Stimulated activated CD8-positive, alpha-beta memory T cell treated with anti-CD3 and anti-CD28 coated beads, Interleukin-12 subunit alpha, Interleukin-12 subunit beta, amount 100 ng/mL, for 4 hours (primary cell): ENCODE results near the gene GGA1.
"Not testable (repeated sequence)": the region's sequence is repeated elsewhere in the genome, so short reads cannot be mapped to it uniquely, and the experiment has no call there.

Experiments
- DNase-seq: peaks from one replicate; pipeline ENCODE4 v3.0.0-alpha.2; 2020; ENCODE audit warnings: low read depth

The GGA1 gene

DNA sequence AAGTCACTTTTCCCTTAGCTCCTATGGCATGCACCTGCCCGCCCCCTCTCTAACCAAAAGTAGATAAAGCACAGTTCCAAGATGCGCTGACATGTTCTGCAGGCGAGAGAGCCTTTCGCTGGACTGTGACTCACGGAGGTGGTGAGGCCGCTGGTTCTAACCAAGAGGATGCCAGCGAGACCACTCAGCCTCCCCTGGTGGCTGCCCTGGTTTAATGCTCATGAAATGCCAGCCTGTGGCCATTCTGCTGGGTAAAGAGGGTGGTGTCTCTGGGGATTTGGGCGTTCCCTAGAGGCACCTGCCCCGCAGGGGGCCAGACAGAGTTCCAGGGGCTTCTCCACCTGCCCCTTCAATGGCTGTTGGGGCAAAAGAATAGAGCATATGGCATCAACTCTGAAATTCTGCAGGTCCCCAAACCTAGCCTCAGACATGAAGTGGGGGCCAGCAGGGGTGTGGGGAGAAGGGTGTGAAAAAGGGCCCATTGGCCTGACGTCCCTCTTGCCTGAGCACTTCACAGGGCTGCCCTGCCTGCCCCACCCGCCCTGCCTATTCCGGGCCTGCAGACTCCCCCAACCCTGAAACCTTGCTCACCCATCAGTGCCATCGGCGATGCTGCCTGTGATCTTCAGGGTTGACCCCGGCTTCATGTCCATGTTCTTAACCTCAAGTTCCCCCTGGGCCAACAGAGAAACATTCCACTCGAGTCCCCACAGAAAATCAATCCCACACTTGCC lies 37.2 kb upstream of the GGA1 start:
- no peak for DNase-seq

DNA sequence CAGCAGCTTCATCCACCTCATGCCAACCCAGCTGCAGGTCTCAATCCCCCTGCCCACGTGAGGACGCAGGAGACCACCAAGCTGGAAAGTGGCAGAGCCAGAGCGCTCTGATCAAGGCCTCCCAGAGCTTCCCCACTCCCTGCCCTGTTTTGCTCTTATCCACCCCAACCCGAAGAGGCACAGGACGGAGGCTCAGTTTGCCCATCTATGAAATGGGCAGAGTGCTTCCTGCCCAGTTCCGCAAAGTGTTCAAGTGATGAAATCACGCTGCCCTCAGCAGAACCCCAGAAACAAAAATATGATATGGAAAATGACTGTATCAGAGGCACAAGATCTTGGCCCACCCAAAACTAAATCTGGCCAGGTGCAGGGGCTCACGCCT lies 36.7 kb upstream of the GGA1 start:
- no peak for DNase-seq

DNA sequence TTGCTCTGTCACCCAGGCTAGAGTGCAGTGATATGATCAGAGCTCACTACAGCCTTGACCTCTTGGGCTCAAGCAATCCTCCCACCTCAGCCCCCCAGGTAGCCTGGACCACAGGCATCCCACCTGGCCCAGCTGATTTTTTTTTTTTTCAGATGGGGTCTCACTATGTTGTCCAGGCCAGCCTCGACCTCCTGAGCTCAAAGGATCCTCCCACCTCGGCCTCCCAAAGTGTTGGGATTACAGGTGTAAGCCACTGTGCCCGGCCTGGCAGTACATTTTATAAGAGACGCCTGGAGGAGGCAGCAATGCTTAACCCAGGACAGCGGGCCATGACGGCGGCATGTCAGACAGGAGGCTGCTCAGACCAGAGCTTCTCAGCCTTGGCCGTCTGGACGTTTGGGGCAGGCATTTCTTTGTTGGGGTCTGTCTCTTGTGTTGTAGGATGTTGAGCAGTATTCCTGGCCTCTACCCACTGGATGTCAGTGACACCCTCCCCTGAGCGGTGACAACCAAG lies 33.1 kb upstream of the GGA1 start:
- no peak for DNase-seq

DNA sequence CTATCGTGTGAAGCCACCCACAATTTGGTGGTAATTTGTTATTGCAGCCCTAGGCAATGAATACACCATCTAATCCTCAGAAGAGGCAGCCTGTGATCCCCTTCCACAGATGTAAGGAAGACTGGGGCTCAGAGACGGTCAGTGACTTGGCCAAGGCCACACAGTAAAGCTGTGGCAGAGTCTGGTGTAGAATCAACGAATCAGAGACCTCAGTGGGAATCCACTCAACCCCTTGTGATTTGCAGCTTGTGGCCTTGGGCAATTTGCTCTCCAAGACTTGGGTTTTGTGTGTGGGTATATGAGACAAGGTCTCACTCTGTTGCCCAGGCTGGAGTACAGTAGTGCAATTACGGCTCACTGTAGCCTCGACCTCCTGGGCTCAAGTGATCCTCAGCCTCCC lies 30.6 kb upstream of the GGA1 start:
- DNase-seq, result no peak

DNA sequence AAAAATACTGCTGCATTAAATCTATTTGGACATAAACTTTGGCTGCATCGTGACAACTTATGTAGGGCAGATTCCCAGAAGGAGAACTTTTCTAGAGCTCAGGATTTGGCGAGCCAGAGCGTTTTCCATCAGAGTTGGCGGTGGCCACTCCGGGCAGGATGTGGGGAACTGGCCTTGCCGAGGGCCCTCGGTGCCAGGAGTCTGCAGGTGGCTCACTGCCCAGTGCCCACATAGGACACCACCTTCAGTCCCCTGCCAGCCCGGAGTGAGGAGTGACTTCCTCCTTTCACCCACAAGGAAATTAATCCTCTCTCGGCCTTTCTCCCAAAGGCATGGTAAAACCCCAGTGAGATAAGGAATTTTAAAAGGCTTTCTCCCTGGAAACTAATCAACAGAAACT lies 27.1 kb upstream of the GGA1 start:
- no peak for DNase-seq

DNA sequence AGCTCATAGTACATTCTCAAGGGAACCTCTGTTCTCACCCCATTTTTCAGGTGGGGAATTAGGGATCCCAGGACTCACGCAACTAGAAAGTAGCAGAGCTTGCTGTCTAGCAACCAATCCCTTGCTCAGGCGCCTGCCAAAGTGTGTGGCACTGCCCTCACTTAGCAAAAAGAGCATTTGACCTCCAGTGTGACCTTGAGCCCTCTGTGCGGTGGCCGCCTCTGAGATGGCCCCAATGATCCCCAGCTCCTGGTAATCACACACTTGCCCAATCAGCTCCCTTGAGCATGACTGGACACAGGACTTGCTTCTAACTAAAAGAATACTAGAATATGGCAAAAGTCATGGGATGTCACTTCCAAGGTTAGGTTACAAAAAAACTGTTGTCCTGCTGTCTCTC lies 26.1 kb upstream of the GGA1 start:
- DNase-seq, result no peak

DNA sequence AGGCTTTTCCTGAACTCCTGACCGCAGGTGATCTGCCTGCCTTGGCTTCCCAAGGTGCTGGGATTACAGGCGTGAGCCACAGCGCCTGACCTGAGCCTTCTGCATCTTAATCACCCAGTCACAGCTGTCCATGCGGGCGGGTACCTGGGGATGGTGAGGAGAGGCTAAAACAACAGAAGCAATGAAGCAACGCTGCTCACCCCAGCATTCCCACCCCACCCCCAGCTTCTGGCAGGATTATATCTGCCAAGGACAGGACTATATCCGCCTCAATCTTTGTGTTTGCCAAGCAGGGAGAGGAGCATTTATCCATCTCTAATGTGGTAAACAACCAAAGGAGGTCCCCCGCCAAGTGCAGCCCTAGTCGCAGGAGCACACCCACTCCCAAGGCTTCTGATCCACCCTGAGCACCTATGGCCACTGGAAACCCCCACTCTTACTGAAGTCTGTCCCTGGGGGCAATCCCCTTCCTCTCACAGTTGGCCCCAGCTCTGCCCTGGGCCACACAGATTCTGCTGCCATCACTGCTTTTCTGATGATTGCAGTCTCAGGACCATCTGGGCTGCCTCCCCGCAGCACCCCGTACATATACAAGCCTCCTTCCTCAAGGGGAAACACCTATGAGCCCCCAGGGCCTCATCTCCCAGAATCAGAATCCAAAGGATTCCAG lies 20.0 kb upstream of the GGA1 start:
- no peak for DNase-seq

DNA sequence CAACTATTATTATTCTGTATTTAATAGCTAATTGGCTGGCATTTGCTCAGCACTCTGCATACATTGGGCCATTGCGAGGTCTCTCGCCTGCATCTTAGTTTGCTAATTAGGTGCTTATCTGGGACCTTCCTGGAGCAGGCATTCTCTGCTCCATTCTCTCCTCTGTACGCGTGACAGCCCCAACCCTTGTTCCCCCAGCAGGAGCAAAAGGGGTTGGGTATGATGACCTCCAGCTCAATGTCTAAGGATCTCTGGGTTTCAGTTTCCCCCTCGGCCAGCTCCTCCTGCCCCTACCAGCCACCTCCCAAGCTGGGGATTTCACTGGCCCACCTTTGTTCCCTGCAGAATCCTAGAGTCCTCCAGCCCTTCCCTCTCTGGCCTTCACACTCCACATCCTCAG lies 19.0 kb upstream of the GGA1 start:
- no peak for DNase-seq

DNA sequence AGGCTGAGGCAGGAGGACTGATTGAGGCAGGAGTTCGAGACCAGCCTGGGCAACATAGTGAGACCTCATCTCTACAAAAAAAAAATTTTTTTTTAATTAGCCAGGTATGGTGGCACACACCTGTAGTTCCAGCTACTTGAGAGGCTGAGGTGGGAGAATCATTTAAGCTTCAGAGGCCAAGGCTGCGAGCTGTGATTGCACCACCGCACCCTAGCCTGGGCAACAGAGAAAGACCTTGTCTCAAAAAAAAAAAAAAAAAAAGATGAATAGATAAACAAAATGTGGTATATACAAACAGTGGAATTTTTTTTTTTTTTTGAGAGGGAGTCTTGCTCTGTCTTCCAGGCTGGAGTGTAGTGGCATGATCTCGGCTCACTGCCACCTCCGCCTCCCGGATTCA lies 17.6 kb upstream of the GGA1 start:
- DNase-seq, result not testable (repeated sequence)

DNA sequence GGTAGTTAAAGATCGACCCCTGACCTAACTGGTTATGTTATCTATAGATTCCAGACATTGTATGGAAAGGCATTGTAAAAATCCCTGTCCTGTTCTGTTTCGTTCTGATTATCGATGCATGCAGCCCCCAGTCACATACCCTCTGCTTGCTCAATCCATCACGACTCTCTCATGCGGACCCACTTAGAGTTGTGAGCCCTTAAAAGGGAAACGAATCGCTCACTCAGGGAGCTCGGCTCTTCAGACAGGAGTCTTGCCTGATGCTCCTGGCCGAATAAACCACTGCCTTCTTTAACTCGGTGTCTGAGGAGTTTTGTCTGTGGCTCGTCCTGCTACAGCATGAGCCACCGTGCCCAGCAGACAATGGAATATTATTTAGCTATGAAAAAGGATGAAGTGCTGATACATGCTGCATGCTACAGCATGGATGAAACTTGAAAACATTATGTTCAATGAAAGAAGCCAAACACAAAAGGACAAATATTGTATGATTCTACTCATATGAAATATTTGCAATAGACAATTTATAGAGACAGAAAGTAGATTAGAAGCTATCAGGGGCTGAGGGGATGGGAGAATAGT lies 16.7 kb upstream of the GGA1 start:
- no peak for DNase-seq

DNA sequence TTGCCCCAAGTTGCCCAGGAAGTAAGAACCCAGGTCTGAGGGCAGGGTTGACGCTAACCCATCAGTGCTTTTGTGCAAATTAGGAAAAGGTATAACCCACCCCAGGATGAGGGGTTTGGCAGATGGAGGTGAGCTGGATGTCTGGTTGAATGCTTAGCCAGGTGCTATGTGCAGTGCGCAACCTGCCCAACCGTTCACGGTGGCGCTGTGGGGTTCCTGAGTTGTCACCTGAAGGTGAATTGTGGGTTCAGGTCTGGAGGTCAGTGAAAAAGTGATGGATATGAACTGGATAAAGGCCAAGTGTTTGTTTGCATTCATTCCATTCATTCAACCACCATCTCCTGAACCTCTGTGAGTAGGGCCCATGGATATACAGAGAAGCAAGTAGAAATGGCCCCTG lies 14.4 kb upstream of the GGA1 start:
- no peak for DNase-seq

DNA sequence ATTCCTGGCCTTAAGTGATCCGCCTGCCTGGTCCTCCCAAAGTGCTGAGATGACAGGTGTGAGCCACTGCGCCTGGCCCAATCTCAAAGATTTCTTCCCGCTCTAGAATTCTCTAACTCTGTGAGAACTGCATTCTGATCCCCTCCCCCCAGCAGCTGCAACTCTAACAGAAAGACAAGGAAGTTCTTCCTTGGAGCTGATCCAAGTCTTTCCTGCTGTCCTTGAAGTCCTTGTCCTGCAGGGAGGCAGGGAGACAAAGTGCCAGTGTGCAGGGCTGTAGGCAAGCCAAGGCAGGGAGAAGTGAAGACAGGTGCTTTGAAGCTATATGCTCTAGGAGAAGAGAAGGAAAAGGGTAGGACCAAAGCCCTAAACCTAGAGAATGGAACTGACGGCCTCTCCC lies 9.5 kb upstream of the GGA1 start:
- DNase-seq, result no peak

DNA sequence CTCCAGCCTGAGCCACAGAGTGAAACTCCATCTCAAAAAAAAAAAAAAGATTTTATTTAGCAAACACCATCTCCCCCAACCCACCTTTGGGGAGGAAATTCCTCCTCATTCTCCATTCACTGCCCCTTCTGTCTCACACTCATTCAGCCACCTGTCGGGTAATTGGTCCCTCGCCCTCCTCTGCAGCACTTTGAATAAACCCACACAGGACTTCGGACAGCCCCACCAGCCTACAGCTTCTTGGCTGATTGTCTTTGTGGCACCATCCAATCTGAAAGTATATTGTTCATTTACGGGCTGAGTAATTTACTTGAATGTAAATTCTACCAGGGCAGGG lies 7.5 kb upstream of the GGA1 start:
- DNase-seq, result no peak

DNA sequence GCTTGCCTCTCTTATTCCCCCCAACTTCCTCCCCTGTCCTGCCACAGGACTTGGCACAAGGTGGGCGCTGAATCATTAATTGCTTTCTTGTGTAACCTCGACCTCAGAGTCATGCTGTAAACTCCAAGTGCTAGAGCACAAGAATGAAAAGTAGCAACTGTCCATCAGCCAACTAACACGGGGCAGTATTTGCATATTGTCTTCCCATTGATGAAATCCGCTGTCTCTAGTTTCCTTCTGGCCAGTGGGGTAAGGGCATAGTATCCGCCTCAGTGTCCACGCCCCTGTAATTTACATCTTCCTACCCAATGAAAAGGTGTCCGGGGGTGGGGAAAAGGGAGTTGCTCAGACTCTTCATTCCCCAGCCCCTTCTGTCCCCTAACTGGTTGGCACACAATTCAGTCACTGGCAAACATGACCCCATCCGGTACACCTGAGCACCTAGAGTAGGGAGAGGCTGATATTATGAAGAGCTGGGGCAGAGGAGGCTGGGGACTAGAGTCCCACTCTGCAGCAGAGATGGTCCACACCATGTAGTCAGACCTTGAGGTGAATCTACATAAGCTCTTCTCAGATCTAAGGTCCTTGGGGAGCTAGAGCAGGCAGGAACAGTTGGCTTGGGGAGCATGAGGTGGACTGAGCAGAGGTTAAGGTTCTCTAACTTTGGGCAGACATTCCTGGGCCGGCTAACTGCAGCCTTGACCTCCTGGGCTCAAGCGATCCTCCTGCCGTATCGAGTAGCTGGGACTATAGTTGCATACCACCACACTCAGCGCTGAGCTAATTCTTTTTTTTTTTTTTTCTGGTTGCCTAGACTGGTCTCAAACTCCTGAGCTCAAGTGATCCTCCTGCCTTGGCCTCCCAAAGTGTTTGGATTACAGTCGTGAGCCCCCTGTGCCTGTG lies 6.8 kb upstream of the GGA1 start:
- no peak for DNase-seq

DNA sequence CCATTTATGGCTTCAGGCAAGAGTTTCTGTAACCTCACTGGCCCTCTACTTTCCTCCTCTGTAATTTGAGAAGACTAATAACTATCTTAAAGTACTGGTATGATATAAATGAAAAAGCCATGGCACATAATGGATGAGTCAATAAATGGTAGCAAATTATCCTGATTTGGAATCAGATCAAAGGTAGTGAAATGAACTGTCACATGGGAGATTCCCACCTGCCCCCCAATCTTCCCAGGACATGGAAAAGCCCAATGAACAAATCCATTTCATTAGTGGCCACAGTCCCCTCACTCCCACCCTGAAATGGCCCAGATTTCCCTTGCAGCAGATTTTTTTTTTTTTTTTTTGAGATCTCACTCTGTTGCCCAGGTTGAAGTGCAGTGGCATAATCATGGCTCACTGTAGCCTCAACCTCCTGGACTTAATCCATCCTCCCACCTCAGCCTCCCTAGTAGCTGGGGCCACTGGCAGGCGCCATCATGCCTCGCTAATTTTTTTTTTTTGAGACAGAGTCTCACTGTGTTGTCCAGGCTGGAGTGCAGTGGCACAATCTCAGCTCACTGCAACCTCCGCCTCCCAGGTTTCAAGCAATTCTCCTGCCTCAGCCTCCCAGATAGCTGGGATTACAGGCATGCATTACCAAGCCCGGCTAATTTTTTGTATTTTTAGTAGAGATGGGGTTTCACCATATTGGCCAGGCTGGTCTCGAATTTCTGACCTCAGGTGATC lies 5.9 kb upstream of the GGA1 start:
- DNase-seq, result not testable (repeated sequence)

DNA sequence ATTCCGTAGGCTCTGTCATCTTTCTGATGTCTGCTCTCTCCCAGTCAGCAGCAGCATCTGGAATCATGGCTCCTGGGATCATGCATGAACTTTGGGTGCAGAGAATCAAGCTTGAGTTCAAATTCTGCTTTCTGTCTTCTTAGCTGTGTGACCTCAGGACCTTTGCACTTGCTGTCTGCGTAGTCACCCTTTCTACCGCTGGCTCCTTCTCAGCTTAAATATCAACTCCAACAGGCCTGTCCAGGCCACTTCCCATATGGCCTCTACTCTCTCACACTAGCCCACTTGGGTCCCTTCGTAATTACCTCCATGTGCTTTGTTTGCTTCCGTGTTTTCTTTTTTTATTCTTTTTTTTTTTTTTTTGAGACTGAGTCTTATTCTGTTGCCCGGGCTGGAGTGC lies 4.6 kb upstream of the GGA1 start:
- DNase-seq, result no peak

DNA sequence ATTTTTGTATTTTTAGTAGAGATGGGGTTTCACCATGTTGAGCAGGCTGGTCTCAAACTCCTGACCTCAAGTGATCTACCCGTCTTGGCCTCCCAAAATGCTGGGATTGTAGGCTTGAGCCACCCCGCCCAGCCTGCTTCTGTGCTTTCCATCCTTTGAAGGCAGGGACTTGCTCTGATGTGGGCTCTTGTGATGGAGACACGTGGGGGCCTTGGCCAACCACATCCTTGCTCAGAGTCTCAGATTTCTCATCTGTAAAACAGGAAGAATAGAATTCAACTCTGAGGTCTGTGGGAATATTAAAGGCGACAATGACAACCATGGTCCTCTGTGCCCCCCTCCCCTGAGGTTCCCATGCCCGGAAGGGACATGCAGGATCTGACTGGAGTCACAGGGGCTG lies 3.8 kb upstream of the GGA1 start:
- no peak for DNase-seq

DNA sequence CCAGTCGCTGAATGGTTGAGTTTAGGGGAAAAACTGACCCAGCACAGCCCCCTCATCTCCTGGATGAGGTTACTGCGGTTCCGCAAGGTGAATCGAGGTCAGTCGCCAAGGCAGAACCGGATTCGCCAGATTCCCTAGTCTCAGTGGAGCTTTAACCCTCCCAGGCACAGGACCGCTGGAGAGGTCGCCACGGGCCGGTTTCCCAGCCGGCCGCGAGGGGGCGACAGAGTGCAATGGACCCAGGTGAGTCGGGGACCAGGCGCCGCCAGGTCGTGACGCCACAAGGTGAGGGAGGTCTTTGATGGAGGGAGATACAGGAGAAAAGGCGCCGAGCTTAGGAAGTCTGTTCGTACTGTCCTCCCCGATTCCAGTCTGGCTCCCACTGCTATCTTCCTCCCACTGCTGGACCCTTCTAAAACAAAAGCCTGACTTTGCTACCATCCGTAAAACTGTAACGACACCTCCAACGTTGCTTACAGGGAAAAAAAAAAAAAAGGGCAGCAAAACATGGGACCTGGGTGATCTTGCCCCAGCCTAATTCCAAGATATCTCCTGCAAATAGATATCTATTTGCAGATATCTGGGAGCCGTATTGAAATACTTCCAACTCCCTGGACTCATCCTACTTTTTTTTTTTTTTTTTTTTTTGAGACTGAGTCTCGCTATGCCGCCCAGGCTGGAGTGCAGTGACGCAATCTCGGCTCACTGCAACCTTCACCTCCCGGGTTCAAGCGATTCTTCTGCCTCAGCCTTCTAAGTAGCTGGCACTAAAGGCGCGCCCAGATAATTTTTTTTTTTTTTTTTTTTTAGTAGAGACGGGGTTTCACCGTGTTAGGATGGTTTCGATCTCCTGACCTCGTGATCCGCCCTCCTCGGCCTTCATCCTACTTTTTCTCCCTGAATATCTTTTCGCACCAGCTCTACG lies 1.4 kb upstream of the GGA1 start:
- peak; percentile 80 for DNase-seq

DNA sequence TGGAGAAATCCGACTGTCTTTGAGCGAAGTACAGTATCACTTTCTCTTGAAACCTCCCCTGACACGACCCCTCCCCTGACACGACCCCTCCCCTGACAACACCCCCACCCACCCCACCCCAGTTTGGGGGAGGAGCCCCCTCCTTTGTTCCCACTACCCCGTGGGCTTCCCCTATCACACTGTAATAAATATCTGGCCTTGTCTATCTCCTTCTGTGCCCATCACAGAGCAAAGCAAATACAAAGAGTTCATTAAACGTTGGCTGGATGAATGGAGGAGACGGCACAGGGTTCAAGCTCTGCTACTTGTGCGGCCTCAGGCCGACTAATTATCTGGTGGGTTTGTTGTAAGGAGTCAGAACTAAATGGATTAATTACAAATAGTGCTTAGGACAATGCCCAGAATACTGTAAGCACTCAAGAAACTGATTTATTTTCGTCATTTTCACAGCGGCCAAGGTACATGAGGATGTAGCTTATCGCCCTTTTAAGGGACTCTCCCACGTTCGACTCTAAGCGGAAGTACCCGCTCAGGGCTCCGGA lies 628 bp upstream of the GGA1 start:
- DNase-seq, result no peak
